ENCODE data around the gene C14orf119.

Gene C14orf119

GRCh38 chr14:23052182-23052623 lies 43.1 kb upstream of the C14orf119 start:
- no peak for DNase-seq (ENCODE audit: low read depth)
- TF ChIP-seq CTCF (IDR thresholded peaks at IDR 0.05; ENCODE audit: control insufficient read depth, extremely low read depth, insufficient read depth), result 0 out of 2 replicates have a peak, but pooled peaks have one; percentile 6
- no peak overlapping the region for H3K4me3 ChIP-seq (ENCODE audit: low read depth, low read length)

- no peak for DNase-seq (ENCODE audit: low read depth)
- H3K4me3 ChIP-seq (ENCODE audit: low read depth, low read length), result no peak overlapping the region
- TF ChIP-seq CTCF (IDR thresholded peaks at IDR 0.05; ENCODE audit: control insufficient read depth, extremely low read depth, insufficient read depth), result no peak
Observed at GRCh38 chr14:23052671-23053070, 42.6 kb upstream of the C14orf119 start.

- DNase-seq (ENCODE audit: low read depth), result no peak
- no peak overlapping the region for H3K4me3 ChIP-seq (ENCODE audit: low read depth, low read length)
Observed at GRCh38 chr14:23053426-23053825, 41.9 kb upstream of the C14orf119 start.

GRCh38 chr14:23054000-23054811 lies 41.1 kb upstream of the C14orf119 start:
- H3K4me3 ChIP-seq (ENCODE audit: low read depth, low read length), result no peak overlapping the region
- no peak for TF ChIP-seq CTCF (IDR thresholded peaks at IDR 0.05; ENCODE audit: control insufficient read depth, extremely low read depth, insufficient read depth)
- DNase-seq (ENCODE audit: low read depth), result no peak

More at GRCh38 chr14:23053426-23053825, 41.9 kb upstream of the C14orf119 start:
- no peak for TF ChIP-seq CTCF (IDR thresholded peaks at IDR 0.05; ENCODE audit: control insufficient read depth, extremely low read depth, insufficient read depth)

- TF ChIP-seq CTCF (IDR thresholded peaks at IDR 0.05; ENCODE audit: control insufficient read depth, extremely low read depth, insufficient read depth), result no peak
- DNase-seq (ENCODE audit: low read depth), result no peak
- no peak overlapping the region for H3K4me3 ChIP-seq (ENCODE audit: low read depth, low read length)
Observed at GRCh38 chr14:23055147-23055550, 40.2 kb upstream of the C14orf119 start.

- no peak for DNase-seq (ENCODE audit: low read depth)
- no peak for TF ChIP-seq CTCF (IDR thresholded peaks at IDR 0.05; ENCODE audit: control insufficient read depth, extremely low read depth, insufficient read depth)
- H3K4me3 ChIP-seq (ENCODE audit: low read depth, low read length), result no peak overlapping the region
Observed at GRCh38 chr14:23055621-23056144, 39.6 kb upstream of the C14orf119 start.

All from LNCaP clone FGC (cell line).